Bronchial epithelial cell (primary cell): ENCODE measurements around the gene ZWILCH. TPM values are rescaled to one million over a fixed set of nuclear protein-coding genes. Genes with fewer than 3 reads are reported as not detected.

ENCODE experiments used
- DNase-seq: peaks from one replicate; pipeline ENCODE4 v3.0.0-alpha.2; 2010; ENCODE audit warnings: low read depth
- FAIRE-seq: peaks from 2 replicates; lab custom pipeline; 2011; peaks lifted over from hg19 to GRCh38; lab: Jason Lieb, UNC
- H3K27me3 ChIP-seq: 2 replicates; pipeline ENCODE4 v1.5.1; 2011; ENCODE audit warnings: low read length; ENCODE audit not compliant: control insufficient read depth, insufficient read depth
- H3K36me3 ChIP-seq: 2 replicates; pipeline ENCODE4 v1.5.1; 2011; ENCODE audit warnings: low read length; ENCODE audit not compliant: control insufficient read depth, insufficient read depth
- H3K4me3 ChIP-seq: 2 replicates; pipeline ENCODE4 v1.5.1; 2011; ENCODE audit warnings: mild to moderate bottlenecking, low read depth, low read length, control low read depth
- total RNA-seq: library from RNA; depleted of rRNA; stranded (reverse); fragments of >200 nt; gene quantifications from 2 replicates; pipeline ENCODE4 v1.2.1, GENCODE V29; 2014
- TF ChIP-seq, protein P1 (sequence below): IDR thresholded peaks from 2 replicates; pipeline ENCODE4 v1.5.1; 2011; ENCODE audit warnings: mild to moderate bottlenecking, moderate library complexity, low read length, control low read depth, inconsistent platforms; ENCODE audit not compliant: insufficient read depth, severe bottlenecking

Gene ZWILCH
- total RNA-seq, 1 donor from 2014 or later = 6.1 TPM

DNA sequence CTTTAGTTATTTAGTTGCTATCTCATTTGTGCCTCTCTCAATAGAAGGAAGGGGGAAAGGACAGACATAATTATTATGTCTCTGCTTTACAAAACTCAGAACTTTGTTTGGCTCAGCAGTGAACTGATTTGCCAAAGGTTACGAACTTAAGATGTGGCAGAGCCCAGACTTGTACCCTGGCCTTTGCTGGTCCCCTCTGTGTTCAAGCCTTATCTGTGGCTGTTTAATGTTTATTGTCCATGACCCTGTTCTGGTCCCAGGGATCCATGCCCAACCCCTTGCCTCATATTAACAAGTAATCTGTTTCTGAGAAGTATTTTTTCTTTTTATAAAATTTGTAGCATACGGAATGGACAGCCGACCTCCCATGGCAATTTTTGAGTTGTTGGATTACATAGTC is 18.2 kb upstream of the ZWILCH start:
- peaks cover 29% of the 10 kb centered on the region for H3K36me3 ChIP-seq
- TF ChIP-seq, protein P1, sequence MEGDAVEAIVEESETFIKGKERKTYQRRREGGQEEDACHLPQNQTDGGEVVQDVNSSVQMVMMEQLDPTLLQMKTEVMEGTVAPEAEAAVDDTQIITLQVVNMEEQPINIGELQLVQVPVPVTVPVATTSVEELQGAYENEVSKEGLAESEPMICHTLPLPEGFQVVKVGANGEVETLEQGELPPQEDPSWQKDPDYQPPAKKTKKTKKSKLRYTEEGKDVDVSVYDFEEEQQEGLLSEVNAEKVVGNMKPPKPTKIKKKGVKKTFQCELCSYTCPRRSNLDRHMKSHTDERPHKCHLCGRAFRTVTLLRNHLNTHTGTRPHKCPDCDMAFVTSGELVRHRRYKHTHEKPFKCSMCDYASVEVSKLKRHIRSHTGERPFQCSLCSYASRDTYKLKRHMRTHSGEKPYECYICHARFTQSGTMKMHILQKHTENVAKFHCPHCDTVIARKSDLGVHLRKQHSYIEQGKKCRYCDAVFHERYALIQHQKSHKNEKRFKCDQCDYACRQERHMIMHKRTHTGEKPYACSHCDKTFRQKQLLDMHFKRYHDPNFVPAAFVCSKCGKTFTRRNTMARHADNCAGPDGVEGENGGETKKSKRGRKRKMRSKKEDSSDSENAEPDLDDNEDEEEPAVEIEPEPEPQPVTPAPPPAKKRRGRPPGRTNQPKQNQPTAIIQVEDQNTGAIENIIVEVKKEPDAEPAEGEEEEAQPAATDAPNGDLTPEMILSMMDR = no peak
- no peak overlapping the region for H3K4me3 ChIP-seq

DNA sequence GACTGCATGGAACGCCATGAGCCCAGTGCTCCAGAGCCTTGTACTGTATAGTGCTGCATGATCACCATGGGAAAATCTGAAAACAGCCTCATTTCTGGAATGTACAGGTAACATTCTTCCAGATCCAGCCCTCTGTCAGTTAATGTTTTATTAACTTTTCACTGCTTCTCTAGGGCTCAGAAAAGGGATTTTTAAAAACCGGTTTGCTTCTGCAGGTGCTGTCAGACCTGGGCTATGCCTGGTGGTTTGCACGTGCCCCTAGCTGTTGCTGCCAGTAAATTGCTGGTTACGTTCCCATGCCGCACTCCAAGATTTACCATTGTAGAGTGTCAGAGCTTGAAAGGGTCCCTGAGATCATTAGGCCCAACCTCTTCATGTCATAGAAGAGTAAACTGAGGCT is 16.6 kb upstream of the ZWILCH start:
- DNase-seq (no peak), FAIRE-seq (no peak)
- H3K36me3 ChIP-seq = peaks cover 27% of the 10 kb centered on the region
- H3K27me3 ChIP-seq = no peaks in the 10 kb centered on the region
- no peak overlapping the region for H3K4me3 ChIP-seq
- TF ChIP-seq, protein P1 = no peak

More for the DNA sequence above, 18.2 kb upstream of the ZWILCH start:
- H3K27me3 ChIP-seq = no peaks in the 10 kb centered on the region
- no peak for DNase-seq
- no peak for FAIRE-seq

DNA sequence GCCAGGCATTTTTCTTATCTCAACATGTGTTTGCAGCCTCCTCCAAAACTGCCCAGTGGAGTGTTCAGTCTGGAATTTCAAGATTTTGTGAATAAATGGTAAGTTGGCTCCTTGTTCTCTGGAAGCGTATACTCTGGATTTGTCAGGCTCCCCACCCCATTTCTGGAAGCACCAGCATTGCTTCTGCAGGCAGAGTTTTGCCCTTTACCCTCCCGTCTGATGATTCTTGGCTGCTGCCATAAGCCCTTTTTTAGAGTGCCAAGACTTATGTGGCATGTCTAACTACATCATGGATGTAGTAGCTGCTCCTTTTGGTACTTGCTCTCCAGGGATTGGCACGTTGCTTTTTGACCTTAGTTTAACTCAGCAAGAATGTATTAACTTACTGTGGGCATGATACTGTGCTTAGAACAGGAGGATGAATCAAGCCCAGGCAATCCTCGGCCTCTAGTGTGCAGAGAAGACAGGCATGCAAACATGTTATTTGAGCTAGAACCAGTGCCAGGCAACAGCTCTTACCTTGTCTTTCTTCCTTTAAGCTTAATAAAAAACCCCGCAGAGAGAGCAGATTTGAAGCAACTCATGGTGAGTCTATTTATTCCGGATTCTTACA is 15.8 kb upstream of the ZWILCH start:
- no peak for FAIRE-seq
- H3K36me3 ChIP-seq = peaks cover 27% of the 10 kb centered on the region
- TF ChIP-seq, protein P1 = no peak
- no peak for DNase-seq
- H3K27me3 ChIP-seq = no peaks in the 10 kb centered on the region
- H3K4me3 ChIP-seq = no peak overlapping the region

DNA sequence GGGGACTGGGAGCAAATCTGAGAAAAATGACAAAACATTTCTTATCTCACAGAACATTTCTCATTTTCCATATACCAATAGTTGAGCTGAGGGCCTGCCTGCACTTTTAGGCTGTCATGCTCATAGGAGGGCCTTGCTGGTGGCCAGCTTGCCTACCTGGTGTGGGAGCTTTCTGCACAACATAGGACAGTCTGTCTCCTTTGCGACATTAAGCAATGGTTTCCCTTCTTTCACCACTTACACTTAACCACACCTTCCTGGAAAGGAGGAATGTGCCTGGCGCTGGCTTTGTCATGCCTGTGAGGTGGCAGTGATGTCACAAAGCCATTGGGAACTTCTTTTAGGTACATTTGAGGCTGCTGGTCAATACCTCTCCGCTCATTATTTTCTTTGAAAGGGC is 13.3 kb upstream of the ZWILCH start:
- TF ChIP-seq, protein P1 = no peak
- FAIRE-seq = no peak
- Histone ChIP-seq H3K4me3 (no peak overlapping the region), H3K36me3 (peaks cover 23% of the 10 kb centered on the region), H3K27me3 (no peaks in the 10 kb centered on the region)
- DNase-seq = no peak

DNA sequence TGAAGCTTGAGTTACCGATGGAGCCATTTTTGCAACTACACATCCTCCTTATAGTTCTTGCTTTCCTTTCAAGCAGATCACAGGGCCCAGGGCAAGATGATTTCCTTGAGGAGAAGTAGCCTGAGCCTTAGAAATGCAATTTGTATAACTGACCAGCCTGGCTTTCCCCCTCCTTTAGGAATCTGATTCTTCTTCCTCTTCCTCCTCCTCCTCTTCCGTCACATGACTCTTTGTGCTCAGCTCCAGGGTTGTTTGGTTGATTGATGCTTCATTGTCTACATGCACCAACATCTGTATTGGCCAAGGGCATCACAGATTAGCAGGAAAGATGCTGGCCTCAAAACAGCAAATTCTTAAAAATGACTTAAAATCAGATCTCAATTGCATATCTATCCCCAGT is 10.9 kb upstream of the ZWILCH start:
- DNase-seq (no peak), FAIRE-seq (no peak)
- Histone ChIP-seq H3K27me3 (no peaks in the 10 kb centered on the region), H3K36me3 (peaks cover 15% of the 10 kb centered on the region), H3K4me3 (no peak overlapping the region)
- TF ChIP-seq, protein P1 = no peak
